ENCODE data around the gene WAPL.

WAPL gene

DNA sequence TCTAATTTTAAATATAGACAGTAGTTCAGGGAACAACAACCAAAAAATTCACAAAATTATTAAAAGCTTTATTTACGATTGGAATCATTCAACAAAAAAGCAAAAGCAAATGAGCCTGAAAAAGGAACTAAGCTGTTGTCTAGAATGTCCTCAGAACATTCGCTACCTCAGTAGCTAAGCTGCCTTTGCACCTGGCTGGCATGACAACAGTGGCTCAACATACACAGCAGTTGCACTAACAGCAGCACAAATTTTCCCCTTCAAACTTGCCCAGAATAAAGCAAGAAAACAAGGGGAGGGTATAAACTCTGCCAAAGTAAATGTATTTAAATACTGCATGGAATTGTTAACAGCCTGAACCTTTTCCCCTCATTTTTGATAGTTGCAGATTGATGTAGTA is 84.6 kb downstream of the WAPL start:
- TF ChIP-seq, protein P1, sequence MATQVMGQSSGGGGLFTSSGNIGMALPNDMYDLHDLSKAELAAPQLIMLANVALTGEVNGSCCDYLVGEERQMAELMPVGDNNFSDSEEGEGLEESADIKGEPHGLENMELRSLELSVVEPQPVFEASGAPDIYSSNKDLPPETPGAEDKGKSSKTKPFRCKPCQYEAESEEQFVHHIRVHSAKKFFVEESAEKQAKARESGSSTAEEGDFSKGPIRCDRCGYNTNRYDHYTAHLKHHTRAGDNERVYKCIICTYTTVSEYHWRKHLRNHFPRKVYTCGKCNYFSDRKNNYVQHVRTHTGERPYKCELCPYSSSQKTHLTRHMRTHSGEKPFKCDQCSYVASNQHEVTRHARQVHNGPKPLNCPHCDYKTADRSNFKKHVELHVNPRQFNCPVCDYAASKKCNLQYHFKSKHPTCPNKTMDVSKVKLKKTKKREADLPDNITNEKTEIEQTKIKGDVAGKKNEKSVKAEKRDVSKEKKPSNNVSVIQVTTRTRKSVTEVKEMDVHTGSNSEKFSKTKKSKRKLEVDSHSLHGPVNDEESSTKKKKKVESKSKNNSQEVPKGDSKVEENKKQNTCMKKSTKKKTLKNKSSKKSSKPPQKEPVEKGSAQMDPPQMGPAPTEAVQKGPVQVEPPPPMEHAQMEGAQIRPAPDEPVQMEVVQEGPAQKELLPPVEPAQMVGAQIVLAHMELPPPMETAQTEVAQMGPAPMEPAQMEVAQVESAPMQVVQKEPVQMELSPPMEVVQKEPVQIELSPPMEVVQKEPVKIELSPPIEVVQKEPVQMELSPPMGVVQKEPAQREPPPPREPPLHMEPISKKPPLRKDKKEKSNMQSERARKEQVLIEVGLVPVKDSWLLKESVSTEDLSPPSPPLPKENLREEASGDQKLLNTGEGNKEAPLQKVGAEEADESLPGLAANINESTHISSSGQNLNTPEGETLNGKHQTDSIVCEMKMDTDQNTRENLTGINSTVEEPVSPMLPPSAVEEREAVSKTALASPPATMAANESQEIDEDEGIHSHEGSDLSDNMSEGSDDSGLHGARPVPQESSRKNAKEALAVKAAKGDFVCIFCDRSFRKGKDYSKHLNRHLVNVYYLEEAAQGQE (IDR thresholded peaks at IDR 0.05; ENCODE audit: low read depth) = no peak
- TF ChIP-seq NFIC (IDR thresholded peaks at IDR 0.05) (no peak), TAF1 (IDR thresholded peaks at IDR 0.05; ENCODE audit: low read depth) (no peak), ZBTB7A (IDR thresholded peaks at IDR 0.05; ENCODE audit: low read depth) (no peak), RAD21 (IDR thresholded peaks at IDR 0.05; ENCODE audit: low read depth) (no peak), YY1 (IDR thresholded peaks at IDR 0.05; ENCODE audit: low read depth) (no peak), CREB1 (IDR thresholded peaks at IDR 0.05; ENCODE audit: low read depth) (no peak), CEBPB (IDR thresholded peaks at IDR 0.05) (no peak), EP300 (IDR thresholded peaks at IDR 0.05; ENCODE audit: borderline replicate concordance) (no peak), FOXM1 (IDR thresholded peaks at IDR 0.05; ENCODE audit: borderline replicate concordance, low read depth) (no peak), TCF12 (IDR thresholded peaks at IDR 0.05; ENCODE audit: low read depth) (no peak), TEAD4 (IDR thresholded peaks at IDR 0.05) (no peak), EGR1 (IDR thresholded peaks at IDR 0.05) (no peak)
- TF ChIP-seq, protein P2, sequence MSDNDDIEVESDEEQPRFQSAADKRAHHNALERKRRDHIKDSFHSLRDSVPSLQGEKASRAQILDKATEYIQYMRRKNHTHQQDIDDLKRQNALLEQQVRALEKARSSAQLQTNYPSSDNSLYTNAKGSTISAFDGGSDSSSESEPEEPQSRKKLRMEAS (IDR thresholded peaks at IDR 0.05) = no peak
- TF ChIP-seq, protein P3, sequence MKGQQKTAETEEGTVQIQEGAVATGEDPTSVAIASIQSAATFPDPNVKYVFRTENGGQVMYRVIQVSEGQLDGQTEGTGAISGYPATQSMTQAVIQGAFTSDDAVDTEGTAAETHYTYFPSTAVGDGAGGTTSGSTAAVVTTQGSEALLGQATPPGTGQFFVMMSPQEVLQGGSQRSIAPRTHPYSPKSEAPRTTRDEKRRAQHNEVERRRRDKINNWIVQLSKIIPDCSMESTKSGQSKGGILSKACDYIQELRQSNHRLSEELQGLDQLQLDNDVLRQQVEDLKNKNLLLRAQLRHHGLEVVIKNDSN (IDR thresholded peaks at IDR 0.05) = no peak

DNA sequence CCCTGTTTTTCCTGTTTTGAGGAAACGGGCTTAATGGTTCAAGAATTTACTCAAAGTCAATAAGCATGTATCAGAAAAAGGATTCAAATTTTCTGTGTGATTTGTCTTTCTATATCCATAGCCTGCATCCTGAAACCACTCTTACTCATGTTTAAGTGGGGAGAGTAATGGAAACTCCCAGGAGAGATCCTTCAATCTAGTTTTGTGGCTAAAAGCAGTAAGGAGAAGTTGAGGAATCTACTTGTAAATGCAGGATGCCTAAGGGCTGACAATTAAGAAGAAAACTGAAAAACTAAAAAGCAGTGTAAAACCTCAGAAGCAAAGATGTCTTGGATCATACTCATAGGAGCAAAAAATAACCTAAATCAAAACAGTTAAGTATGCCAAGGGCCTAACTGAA is 86.9 kb downstream of the WAPL start:
- TF ChIP-seq CREB1 (IDR thresholded peaks at IDR 0.05; ENCODE audit: low read depth) = no peak
- TF ChIP-seq YY1 (IDR thresholded peaks at IDR 0.05; ENCODE audit: low read depth) = no peak
- no peak for TF ChIP-seq TCF12 (IDR thresholded peaks at IDR 0.05; ENCODE audit: low read depth)
- no peak for TF ChIP-seq NFIC (IDR thresholded peaks at IDR 0.05)
- TF ChIP-seq EP300 (IDR thresholded peaks at IDR 0.05; ENCODE audit: borderline replicate concordance) = no peak
- no peak for TF ChIP-seq FOXM1 (IDR thresholded peaks at IDR 0.05; ENCODE audit: borderline replicate concordance, low read depth)
- no peak for TF ChIP-seq RAD21 (IDR thresholded peaks at IDR 0.05; ENCODE audit: low read depth)
- TF ChIP-seq EGR1 (IDR thresholded peaks at IDR 0.05) = no peak
- TF ChIP-seq CEBPB (IDR thresholded peaks at IDR 0.05) = no peak
- TF ChIP-seq, protein P2 (IDR thresholded peaks at IDR 0.05) = no peak

DNA sequence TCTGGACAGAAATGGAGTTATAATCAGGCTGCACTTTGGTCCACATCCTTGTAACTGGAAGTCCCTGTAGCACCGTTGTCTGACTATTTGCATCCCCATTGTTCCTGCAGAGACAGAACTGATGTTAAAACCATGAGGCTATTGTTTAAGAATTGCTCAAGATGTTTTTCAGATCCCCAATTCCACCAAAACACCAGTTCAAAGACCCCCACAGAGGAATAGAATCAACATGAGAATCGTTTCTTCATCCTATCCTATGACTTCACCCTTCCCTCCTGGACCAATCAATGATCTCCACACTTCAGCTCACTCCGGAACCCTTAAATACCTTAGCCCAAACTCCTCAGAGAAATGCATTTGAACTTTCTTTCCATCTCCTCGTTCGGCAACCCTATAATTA is 97.9 kb downstream of the WAPL start:
- TF ChIP-seq ZBTB7A (IDR thresholded peaks at IDR 0.05; ENCODE audit: low read depth) (no peak), EGR1 (IDR thresholded peaks at IDR 0.05) (no peak), RAD21 (IDR thresholded peaks at IDR 0.05; ENCODE audit: low read depth) (no peak), TAF1 (IDR thresholded peaks at IDR 0.05; ENCODE audit: low read depth) (no peak)
- TF ChIP-seq, protein P1 (IDR thresholded peaks at IDR 0.05; ENCODE audit: low read depth) = no peak
- TF ChIP-seq, protein P3 (IDR thresholded peaks at IDR 0.05) = no peak

DNA sequence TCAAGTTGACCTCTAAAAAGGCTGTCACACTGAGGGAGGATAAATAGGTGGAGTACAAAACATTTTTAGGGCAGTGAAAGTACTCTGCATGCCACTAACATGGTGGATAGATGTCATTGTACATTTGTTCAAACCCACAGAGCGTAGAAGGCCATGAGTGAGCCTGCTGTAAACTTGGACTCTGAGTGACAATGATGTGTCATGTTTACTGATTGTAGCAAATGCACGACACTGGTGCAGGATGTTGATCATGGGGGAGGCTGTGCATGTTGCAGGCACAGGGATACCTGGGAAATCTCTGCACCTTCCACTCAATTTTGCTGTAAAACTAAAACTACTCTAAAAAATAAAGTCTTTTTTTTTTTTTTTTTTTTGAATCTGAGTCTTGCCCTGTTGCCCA is 102.5 kb downstream of the WAPL start:
- TF ChIP-seq, protein P3 (IDR thresholded peaks at IDR 0.05) = no peak
- TF ChIP-seq TEAD4 (IDR thresholded peaks at IDR 0.05) = no peak
- no peak for TF ChIP-seq TAF1 (IDR thresholded peaks at IDR 0.05; ENCODE audit: low read depth)

DNA sequence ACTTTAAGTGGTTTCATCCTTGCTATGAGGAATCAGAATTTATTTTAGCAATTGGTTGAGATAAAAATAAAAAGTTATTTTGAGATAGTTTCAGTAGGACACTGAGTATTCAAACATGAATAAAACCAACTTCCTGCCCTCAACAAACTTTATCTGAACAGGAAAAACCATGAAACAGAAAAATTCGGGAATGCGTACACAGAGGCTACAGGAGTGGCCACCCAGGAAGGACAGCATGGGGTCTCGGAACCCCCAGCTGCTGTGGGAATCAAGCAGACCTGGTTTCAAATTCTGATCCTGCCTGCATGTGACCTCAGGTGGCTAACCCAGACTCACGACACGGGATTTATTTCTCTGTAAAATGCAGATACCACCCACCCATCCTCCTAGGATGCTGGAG is 106.0 kb downstream of the WAPL start:
- TF ChIP-seq ZBTB7A (IDR thresholded peaks at IDR 0.05; ENCODE audit: low read depth) = no peak
- TF ChIP-seq NFIC (IDR thresholded peaks at IDR 0.05) = no peak
- TF ChIP-seq FOXM1 (IDR thresholded peaks at IDR 0.05; ENCODE audit: borderline replicate concordance, low read depth) = no peak
- TF ChIP-seq, protein P1 (IDR thresholded peaks at IDR 0.05; ENCODE audit: low read depth) = no peak
- TF ChIP-seq CEBPB (IDR thresholded peaks at IDR 0.05) = no peak
- TF ChIP-seq, protein P3 (IDR thresholded peaks at IDR 0.05) = no peak
- no peak for TF ChIP-seq EGR1 (IDR thresholded peaks at IDR 0.05)
- TF ChIP-seq TEAD4 (IDR thresholded peaks at IDR 0.05) = no peak
- no peak for TF ChIP-seq TCF12 (IDR thresholded peaks at IDR 0.05; ENCODE audit: low read depth)
- no peak for TF ChIP-seq TAF1 (IDR thresholded peaks at IDR 0.05; ENCODE audit: low read depth)
- TF ChIP-seq, protein P2 (IDR thresholded peaks at IDR 0.05) = no peak

Measured in Ishikawa (cell line).